HG02981 (cell line): Measurements from ENCODE around the gene DOCK3.
"Not testable (repeated sequence)": the region's sequence is repeated elsewhere in the genome, so short reads cannot be mapped to it uniquely, and the experiment has no call there.

Experiments used
- ATAC-seq: cut with Tn5 transposase; IDR thresholded peaks from one replicate; pipeline ENCODE4 v1.9.1; 2021; ENCODE audit warnings: mild to moderate bottlenecking, moderate library complexity; ENCODE audit not compliant: unreplicated experiment

Gene DOCK3

GRCh38 chr3:50673931-50674330 is 796 bp upstream of the DOCK3 start:
- ATAC-seq, result no peak

GRCh38 chr3:50675179-50676030 is 678 bp downstream of the DOCK3 start:
- ATAC-seq, result no peak

GRCh38 chr3:50676031-50676705 is 1.4 kb downstream of the DOCK3 start:
- ATAC-seq, result no peak

GRCh38 chr3:50687127-50687751 is 12.5 kb downstream of the DOCK3 start:
- no peak for ATAC-seq

- ATAC-seq, result no peak
Measured at GRCh38 chr3:50687916-50688315, 13.2 kb downstream of the DOCK3 start.

GRCh38 chr3:50688602-50689001 is 13.9 kb downstream of the DOCK3 start:
- ATAC-seq, result not testable (repeated sequence)

- no peak for ATAC-seq
Measured at GRCh38 chr3:50689558-50689957, 14.8 kb downstream of the DOCK3 start.

- no peak for ATAC-seq
Measured at GRCh38 chr3:50695031-50695430, 20.3 kb downstream of the DOCK3 start.

- no peak for ATAC-seq
Measured at GRCh38 chr3:50696276-50696675, 21.5 kb downstream of the DOCK3 start.

GRCh38 chr3:50698269-50698668 is 23.5 kb downstream of the DOCK3 start:
- ATAC-seq, result no peak

GRCh38 chr3:50708620-50709019 is 33.9 kb downstream of the DOCK3 start:
- ATAC-seq, result no peak

- ATAC-seq, result no peak
Measured at GRCh38 chr3:50714946-50715345, 40.2 kb downstream of the DOCK3 start.

- ATAC-seq, result no peak
Measured at GRCh38 chr3:50724831-50725230, 50.1 kb downstream of the DOCK3 start.

GRCh38 chr3:50734985-50735384 is 60.3 kb downstream of the DOCK3 start:
- ATAC-seq, result no peak

GRCh38 chr3:50737193-50737905 is 62.6 kb downstream of the DOCK3 start:
- ATAC-seq, result no peak

- ATAC-seq, result no peak
Measured at GRCh38 chr3:50737906-50738598, 63.3 kb downstream of the DOCK3 start.

- no peak for ATAC-seq
Measured at GRCh38 chr3:50743643-50744042, 68.9 kb downstream of the DOCK3 start.

GRCh38 chr3:50749822-50750221 is 75.1 kb downstream of the DOCK3 start:
- ATAC-seq, result no peak

- ATAC-seq, result no peak
Measured at GRCh38 chr3:50759015-50759414, 84.3 kb downstream of the DOCK3 start.

- no peak for ATAC-seq
Measured at GRCh38 chr3:50777680-50778079, 103.0 kb downstream of the DOCK3 start.

- ATAC-seq, result not testable (repeated sequence)
Measured at GRCh38 chr3:50781766-50782165, 107.0 kb downstream of the DOCK3 start.
